GM19468 (cell line): ENCODE results near the gene CALR.
"Not testable (repeated sequence)": the region's sequence is repeated elsewhere in the genome, so short reads cannot be mapped to it uniquely, and the experiment has no call there.

Experiments
- ATAC-seq: cut with Tn5 transposase; IDR thresholded peaks from one replicate; pipeline ENCODE4 v1.9.1; 2021; ENCODE audit warnings: mild to moderate bottlenecking, moderate library complexity, moderate number of reproducible peaks; ENCODE audit not compliant: unreplicated experiment; ENCODE audit errors: extremely low read depth

Gene CALR

DNA sequence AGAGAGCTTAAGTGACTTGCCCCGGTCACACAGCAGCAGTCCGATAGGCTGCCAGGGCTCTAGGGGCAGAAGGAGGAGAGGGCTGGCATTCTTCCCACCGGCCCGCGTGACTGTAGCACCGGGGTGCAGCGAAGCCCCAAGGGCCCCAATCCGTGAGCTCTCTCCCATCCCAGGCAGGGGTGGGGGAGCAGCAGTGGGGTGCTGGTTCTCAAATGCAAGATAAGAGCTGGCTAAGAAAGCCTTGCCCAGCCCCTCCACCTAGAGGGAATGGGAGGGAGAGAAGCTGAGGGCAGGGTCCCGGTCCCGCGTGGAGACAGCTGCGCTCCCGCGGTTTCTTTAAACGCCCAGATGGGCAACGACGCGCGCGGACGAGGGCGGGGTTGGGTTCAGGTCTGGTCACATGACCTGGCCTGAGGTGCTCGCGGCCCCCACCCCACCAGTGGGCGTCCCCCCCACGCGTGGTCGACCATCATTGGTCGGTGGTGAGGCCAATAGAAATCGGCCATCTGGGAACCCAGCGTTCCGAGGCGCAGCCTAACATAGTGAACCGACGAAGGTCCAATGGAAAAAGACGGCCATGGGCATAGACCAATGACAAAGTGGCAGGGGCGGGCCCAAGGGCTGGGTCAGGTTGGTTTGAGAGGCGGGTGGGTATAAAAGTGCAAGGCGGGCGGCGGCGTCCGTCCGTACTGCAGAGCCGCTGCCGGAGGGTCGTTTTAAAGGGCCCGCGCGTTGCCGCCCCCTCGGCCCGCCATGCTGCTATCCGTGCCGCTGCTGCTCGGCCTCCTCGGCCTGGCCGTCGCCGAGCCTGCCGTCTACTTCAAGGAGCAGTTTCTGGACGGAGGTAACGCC, at the start of gene CALR:
Gene CALR (plus strand): TSS at position 683 of the 852 bp plus-strand sequence. CDS start 71 bp downstream, at position 754.
- peak; percentile 72 for ATAC-seq

DNA sequence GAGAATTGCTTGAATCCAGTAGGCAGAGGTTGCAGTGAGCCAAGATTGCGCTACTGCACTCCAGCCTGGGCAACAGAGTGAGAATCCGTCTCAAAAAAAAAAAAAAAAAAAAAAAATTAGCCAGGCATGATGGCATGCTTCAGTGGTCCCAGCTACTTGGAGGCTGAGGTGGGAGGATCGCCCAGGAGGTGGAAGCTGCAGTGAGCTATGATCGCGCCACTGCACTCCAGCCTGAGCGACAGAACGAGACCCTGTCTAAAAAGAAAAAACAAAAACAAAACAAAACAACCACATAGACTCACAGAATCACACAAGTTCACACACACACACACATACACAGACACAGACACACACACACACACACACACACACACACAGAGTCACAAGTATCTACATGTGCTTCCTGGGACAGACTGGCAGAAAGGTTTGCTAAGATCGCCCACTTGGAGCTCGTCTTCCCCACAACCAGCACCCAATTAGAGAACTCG, 48.1 kb upstream of the CALR start:
- ATAC-seq = not testable (repeated sequence)

- peak; percentile 60 for ATAC-seq
These were observed 47.4 kb upstream of the CALR start, which contains the start of gene GCDH for GRCh38 chr19:12890787-12891552. GCDH (plus strand) TSS chr19:12891160; CDS start chr19:12891305, 145 bp downstream.

- no peak for ATAC-seq
These were observed 46.8 kb upstream of the CALR start for GRCh38 chr19:12891553-12892021.

GRCh38 chr19:12893582-12893981, 44.8 kb upstream of the CALR start:
- no peak for ATAC-seq

DNA sequence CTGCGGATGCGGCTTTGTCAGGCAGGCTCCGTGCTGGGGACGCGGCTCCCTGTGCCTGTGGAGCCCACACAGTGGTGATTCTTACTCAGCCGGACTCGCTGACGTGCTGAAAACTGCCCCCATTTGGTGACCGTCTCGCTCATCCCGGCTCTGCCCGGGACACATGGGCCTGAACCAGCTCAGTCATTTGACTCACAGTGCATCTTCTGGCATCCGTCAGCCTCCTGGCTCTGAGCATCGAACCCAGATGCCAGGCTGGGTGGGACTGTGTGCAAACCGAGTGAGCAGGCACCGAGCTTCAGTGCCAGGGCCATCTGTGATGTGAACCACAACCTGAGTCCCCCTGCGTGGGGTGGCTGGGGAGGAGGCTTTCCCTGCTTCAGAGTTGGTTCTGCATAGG, 41.9 kb upstream of the CALR start:
- no peak for ATAC-seq

DNA sequence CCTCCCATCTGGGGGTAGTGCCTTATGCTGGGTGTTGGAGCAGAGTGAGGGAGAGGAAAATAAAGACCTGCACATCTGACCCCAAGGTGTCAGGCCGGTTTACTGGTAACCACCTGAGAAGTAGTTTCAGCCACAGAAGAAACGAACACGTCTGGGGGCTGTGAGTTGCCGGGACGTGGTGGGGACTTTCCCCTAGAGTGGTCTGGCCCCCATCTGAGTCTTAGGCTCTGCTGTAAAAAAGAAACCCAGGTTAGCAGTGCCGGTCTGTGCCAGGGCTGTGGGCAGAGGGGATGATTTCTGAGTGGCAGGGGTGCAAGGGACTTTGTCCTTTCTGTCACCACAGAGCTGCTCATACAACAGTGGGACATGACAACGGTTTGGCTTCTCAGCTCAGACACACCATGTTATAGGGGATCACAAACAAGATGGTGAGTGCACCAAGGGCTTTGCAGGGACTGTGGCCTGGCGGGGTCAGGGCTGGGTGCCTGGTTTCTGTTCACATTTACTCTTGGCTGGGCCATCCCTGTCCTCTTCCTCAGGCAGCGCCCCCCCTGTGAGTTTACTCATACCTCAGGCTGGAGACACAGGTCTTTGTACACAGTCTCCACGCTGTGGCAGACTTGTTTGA, 38.4 kb upstream of the CALR start:
- ATAC-seq = peak; percentile 54

DNA sequence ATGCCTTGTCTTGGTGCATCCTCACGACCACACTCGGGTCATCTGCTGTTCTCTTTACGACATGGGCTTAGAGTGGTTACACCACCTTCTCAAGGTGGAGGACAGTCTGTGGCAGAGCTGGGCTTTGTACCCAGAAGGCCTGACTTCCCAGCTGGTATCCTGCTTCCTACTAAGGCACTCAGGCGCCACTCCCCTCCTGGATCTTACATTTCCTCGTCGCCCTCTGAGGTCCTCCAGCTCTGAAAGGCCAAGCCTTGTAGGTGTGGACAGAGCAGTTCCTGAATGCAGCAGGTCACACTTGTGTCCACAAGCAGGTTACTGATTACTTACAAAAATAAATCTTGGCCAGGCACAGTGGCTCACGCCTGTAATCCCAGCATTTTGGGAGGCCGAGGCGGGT, 31.2 kb upstream of the CALR start:
- no peak for ATAC-seq

DNA sequence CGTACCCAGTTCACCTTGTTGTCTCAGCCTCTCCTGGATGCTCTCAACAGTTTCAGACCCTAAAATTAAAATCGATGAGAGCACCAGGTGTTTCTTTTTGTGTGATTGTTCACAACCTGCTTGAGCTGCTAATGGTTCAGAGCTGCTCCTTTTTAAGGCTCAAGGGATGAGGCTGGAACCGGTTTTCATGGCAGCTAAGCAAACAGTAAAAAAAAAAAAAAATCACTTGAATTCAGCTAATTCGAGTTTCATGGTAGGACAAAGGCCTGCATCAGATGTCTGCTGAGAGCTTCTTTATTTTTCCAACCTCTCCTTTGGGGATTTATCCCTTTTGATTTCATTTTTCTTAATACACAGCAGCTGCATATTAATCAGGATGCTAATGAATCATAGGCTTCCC, 25.8 kb upstream of the CALR start:
- no peak for ATAC-seq

GRCh38 chr19:12913011-12913561, 25.3 kb upstream of the CALR start:
- no peak for ATAC-seq

DNA sequence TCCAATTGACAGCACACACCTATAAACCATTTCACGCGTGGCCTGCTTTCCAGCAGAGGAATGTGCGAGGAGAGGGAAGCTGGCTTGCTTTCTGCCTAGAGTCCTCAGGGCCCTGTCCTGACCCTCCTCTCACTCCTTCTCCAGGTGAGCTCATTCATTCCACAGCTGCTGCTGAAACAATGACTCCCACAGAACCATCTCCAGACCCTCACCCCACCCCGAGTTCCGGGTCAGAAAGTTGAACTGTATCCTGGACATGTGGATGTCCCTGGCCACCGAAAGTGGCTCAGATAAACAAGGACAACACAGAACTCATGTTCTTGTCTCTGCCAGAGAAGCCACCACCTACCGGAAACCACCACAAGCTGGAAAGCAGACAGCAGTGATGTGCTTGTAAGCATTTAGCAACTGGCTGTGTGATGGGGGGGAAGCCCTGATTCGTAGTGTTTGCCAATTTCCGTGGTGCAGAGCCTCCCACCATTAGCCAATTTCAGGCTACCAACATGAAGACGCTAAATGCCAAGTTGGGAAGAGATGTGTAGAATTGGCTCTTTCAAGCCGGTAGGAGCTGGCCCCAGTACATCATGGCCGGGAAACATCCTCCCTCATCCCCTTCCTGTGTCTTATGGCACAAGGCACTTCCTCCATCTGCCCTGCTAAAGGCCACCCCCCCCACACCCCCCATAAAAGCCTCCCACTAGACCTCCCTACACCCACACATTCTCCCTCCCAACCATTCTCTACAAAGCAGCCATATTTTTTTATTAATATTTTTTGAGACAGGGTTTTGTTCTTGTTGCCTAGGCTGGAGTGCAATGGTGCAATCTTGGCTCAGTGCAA, 24.3 kb upstream of the CALR start:
- no peak for ATAC-seq

GRCh38 chr19:12915860-12916259, 22.5 kb upstream of the CALR start:
- ATAC-seq = not testable (repeated sequence)

DNA sequence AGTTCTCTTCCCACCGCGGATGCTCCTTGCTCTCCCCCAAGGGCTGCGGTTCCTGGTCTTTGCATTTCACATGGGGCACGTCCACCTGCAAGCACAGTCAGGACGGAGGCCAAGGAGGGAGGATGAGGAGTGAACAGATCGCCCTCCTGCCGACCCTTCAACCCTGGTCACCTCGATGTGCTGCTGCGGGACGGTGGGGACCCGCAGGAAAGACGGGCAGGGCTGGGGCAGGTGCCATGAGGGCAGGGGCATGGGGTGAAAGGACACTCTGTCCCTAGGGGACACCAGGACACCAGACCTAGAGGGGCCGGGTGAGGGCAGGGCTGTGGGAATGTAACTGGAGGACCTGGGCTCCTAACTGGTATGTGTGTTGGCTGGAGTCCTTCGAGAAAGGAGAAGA, 20.2 kb upstream of the CALR start:
- no peak for ATAC-seq

GRCh38 chr19:12921047-12921446, 17.4 kb upstream of the CALR start:
- no peak for ATAC-seq

GRCh38 chr19:12922959-12923358, 15.4 kb upstream of the CALR start:
- ATAC-seq = no peak

DNA sequence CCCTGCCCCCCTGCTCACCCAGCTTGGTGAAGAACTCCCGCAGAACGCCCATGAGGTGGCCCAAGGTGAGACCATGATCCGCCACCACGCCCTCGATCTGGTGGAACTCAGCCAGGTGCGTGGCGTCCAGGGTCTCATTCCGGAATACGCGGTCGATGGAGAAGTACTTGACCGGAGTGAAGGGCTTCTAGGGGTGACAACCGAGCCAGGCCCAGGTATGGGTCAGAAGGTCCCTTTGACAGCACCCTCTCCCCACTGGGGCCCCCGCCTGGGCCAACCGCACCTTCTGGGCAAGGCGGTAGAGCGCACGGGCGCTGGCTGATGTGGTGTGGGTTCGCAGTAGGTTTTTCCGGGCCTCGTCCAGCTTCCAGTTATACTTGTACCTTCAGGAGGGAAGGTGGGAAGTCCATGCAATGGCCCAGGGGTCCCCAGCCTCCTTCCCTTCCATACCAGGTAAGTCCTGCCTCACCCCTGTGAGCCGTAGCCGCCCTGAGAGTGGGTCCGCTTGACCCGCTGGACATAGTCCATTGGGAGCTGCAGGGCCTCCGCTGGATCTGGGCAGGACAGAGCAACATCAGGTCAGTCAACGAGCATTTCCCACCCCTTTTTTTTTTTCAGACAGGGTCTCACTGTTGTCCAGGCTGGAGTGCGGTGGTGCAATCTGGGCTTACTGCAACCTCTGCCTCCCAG, 13.6 kb upstream of the CALR start:
- ATAC-seq = no peak

GRCh38 chr19:12930002-12930645, 8.3 kb upstream of the CALR start:
- ATAC-seq = no peak
